Sigmoid colon (tissue), 7 donors: ENCODE measurements around the gene IPMK. TPM values are rescaled to one million over a fixed set of nuclear protein-coding genes. Genes with fewer than 3 reads are reported as not detected.
A peak's percentile ranks its signal among the peaks of the same experiment; 100 is the strongest.

Experiments used
- DNase-seq: peaks from one replicate; pipeline ENCODE4 v3.0.0-alpha.2; 2019
- H3K27ac ChIP-seq, 4 donors: fragments of 200-600 bp; sonication (generic); one replicate each; pipeline ENCODE4 v1.5.1; 2016 to 2019; ENCODE audit warnings: mild to moderate bottlenecking in 1 of 4
- H3K27me3 ChIP-seq, 3 donors: fragments of 200-600 bp; sonication (generic); one replicate each; pipeline ENCODE4 v1.5.1; 2019; ENCODE audit warnings: mild to moderate bottlenecking in 1 of 3
- H3K36me3 ChIP-seq, 4 donors: fragments of 200-600 bp; sonication (generic); one replicate each; pipeline ENCODE4 v1.5.1; 2016 to 2019
- H3K4me1 ChIP-seq, 4 donors: fragments of 200-600 bp; sonication (generic); one replicate each; pipeline ENCODE4 v1.5.1; 2017 to 2019
- H3K4me3 ChIP-seq, 4 donors: fragments of 200-600 bp; sonication (generic); one replicate each; pipeline ENCODE4 v1.5.1; 2017 to 2019; ENCODE audit warnings: mild to moderate bottlenecking in 2 of 4, moderate library complexity in 1 of 4
- H3K9me3 ChIP-seq, 4 donors: fragments of 200-600 bp in 3 of 4; sonication (generic) in 3 of 4; one replicate each; pipeline versions ENCODE4 v1.5.1 to v1.6.1; 2013 to 2019
- EP300 ChIP-seq, 4 donors: sonication (generic); formaldehyde crosslinking; IDR thresholded peaks; one replicate each; pipeline ENCODE4 v1.6.1; 2017; ENCODE audit warnings: antibody characterized with exemption in 4 of 4
- POLR2A ChIP-seq, 2 donors: fragments of 450-650 bp; IDR thresholded peaks; one replicate each; pipeline ENCODE4 v1.6.1; 2016; ENCODE audit warnings: antibody characterized with exemption in 2 of 2, mild to moderate bottlenecking in 2 of 2, moderate library complexity in 2 of 2
- POLR2AphosphoS5 ChIP-seq, 4 donors: sonication (generic); formaldehyde crosslinking; IDR thresholded peaks; one replicate each; pipeline ENCODE4 v1.6.1; 2017; ENCODE audit warnings: antibody characterized with exemption in 4 of 4
- WGBS, 2 donors: extraction: QIAGEN DNeasy Blood & Tissue Kit; methylation state at CpG; one replicate each; pipeline ENCODE4 v1.1.7; 2013; 5-methylcytosine and 5-hydroxymethylcytosine counted together
- intact Hi-C: fragments of 100-400 bp; cut with DNase I; formaldehyde crosslinking; loops from one replicate; pipeline ENCODE4 v1.15.1; 2023
- polyA plus RNA-seq, 3 donors: library from polyadenylated mRNA; stranded (reverse); fragments of 200-250 nt; gene quantifications; one replicate each; pipeline ENCODE4 v1.2.3, GENCODE V29; 2013
- total RNA-seq, 4 donors: library from RNA; depleted of rRNA; stranded (reverse); fragments of >200 nt; gene quantifications; one replicate each; pipeline ENCODE4 v1.1.0, GENCODE V29; 2016
- TF ChIP-seq, protein P1 (sequence below), 4 experiments: fragments of 450-650 bp in 3 of 4; fragments of 200-600 bp in 1 of 4; IDR thresholded peaks; one replicate each; pipeline ENCODE4 v1.5.1; 2016 to 2019; ENCODE audit warnings: antibody characterized with exemption in 4 of 4, mild to moderate bottlenecking in 3 of 4, moderate library complexity in 2 of 4
- donor health status: healthy with polysubstance abuse.
- donor health status: Bipolar disorder and iron deficiency.
- donor health status: healthy.

The IPMK gene
- total and polyA plus RNA-seq, 7 donors: 4.6 to 9.0 (median 5.5) TPM

DNA sequence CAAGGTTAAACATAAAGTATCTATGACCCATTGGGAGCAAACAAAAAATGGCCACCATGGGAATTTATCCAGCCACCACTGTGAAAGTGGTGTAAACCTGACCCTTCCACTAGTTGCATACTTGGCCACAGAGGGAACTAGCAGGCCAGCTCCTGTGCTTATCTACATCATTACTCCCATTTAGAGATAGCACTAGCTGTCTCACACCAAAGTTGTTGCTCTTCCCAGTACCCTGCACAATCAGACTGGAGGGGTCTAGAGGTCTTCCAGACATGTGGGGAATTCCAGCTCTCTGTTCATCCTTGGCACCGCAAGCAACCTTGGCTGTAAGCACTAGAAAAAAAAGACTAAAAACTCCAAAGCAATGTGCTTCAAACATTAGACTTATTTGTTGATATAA, 113.9 kb downstream of the IPMK start:
- TF ChIP-seq EP300 (IDR thresholded peaks at IDR 0.05) (no peak), POLR2AphosphoS5 (IDR thresholded peaks at IDR 0.05) (no peak), POLR2A (IDR thresholded peaks at IDR 0.05) (no peak)
- TF ChIP-seq, protein P1, sequence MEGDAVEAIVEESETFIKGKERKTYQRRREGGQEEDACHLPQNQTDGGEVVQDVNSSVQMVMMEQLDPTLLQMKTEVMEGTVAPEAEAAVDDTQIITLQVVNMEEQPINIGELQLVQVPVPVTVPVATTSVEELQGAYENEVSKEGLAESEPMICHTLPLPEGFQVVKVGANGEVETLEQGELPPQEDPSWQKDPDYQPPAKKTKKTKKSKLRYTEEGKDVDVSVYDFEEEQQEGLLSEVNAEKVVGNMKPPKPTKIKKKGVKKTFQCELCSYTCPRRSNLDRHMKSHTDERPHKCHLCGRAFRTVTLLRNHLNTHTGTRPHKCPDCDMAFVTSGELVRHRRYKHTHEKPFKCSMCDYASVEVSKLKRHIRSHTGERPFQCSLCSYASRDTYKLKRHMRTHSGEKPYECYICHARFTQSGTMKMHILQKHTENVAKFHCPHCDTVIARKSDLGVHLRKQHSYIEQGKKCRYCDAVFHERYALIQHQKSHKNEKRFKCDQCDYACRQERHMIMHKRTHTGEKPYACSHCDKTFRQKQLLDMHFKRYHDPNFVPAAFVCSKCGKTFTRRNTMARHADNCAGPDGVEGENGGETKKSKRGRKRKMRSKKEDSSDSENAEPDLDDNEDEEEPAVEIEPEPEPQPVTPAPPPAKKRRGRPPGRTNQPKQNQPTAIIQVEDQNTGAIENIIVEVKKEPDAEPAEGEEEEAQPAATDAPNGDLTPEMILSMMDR (IDR thresholded peaks at IDR 0.05): no peak
- intact Hi-C loops: no loop called here
- Histone ChIP-seq H3K27me3 (no peaks in the 10 kb centered on the region), H3K36me3 (no peaks in the 10 kb centered on the region), H3K4me3 (no peak overlapping the region), H3K27ac (no peak overlapping the region), H3K9me3 (no peaks in the 10 kb centered on the region), H3K4me1 (no peaks in the 10 kb centered on the region)
- 83 to 94% methylated on average over 1 of the region's 1 CpG for WGBS, 2 donors
- DNase-seq: no peak

DNA sequence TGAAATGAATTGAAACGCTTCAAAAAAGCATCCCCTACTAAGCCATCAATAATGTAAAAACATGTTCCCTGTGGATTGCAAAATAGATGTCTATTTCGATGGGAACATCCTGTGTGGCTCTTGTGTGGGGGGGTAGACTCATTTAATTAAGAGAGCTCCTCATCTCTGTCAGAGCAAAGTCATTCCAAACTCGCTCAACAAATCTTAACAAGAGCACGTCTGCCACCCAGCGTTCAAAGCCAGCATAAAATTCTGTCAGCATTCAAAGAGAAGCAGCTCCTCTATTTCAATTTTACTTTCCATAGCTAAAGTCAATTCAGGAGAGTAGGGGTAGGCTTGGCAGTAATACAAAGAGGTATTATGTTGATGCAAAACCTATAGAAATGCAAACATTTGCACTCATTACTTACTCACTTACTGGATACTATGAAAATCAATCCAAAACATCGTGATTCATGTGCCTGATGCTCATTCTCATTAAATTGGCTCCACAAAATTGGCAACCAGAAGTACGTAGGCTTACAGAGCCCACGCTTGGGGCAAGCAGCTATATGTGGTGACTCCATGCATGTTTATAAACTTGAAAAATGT, 114.9 kb downstream of the IPMK start:
- TF ChIP-seq POLR2AphosphoS5 (IDR thresholded peaks at IDR 0.05) (no peak), EP300 (IDR thresholded peaks at IDR 0.05) (no peak), POLR2A (IDR thresholded peaks at IDR 0.05) (no peak)
- TF ChIP-seq, protein P1 (IDR thresholded peaks at IDR 0.05): peak in 2 of 4 experiments; percentile 16 to 31
- Histone ChIP-seq H3K36me3 (no peaks in the 10 kb centered on the region), H3K9me3 (no peaks in the 10 kb centered on the region), H3K4me3 (no peak overlapping the region), H3K27ac (no peak overlapping the region), H3K4me1 (no peaks in the 10 kb centered on the region), H3K27me3 (no peaks in the 10 kb centered on the region)
- WGBS, 2 donors: 28 to 32% methylated on average over 8 of the region's 8 CpGs
- intact Hi-C loops: no loop called here
- no peak for DNase-seq

DNA sequence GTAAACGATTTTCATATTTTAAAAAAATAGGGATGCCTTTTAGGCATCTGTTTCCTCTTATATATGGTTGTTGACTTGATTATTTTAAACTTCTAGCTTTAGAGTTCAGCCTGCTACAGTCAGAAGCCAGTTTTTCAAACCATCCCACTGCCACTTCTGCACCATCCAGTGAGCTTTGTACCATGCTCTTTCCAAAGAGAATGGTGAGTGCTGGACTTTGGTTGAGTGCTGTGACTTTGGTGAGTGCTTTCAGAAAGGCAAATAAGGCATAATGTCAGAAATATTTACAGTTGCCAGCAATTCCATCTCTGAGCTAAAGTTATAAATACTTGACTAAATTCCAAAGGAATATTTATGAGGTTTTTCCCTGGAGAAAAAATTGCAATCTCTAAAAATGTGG, 117.4 kb downstream of the IPMK start:
- Histone ChIP-seq H3K4me3 (no peak overlapping the region), H3K27ac (no peak overlapping the region), H3K27me3 (no peaks in the 10 kb centered on the region), H3K36me3 (no peaks in the 10 kb centered on the region), H3K4me1 (no peaks in the 10 kb centered on the region), H3K9me3 (no peaks in the 10 kb centered on the region)
- intact Hi-C loops: no loop called here
- no peak for DNase-seq
- WGBS, 2 donors: 59 to 65% methylated on average over 1 of the region's 1 CpG
- TF ChIP-seq POLR2A (IDR thresholded peaks at IDR 0.05) (no peak), EP300 (IDR thresholded peaks at IDR 0.05) (no peak), POLR2AphosphoS5 (IDR thresholded peaks at IDR 0.05) (no peak)
- TF ChIP-seq, protein P1 (IDR thresholded peaks at IDR 0.05): no peak

DNA sequence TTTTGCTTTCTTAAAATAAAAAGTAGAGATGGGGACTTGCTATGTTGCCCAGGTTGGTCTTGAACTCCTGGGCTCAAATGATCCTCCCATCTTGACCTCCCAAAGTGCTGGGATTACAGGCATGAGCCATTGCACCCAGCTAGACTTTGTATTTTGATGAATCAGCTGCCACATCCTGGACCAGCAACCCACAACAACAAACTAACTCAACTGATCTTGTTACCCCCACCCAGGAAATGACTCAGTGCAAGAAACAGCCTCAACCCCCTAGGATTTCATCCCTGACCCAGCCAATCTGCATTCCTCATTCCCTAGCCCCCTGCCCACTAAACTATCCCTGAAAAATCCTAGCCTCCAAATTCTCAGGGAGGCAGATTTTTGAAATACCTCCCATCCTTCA, 123.8 kb downstream of the IPMK start:
- intact Hi-C loops: no loop called here
- no peak overlapping the region for H3K27ac ChIP-seq

More for the DNA sequence above, 123.8 kb downstream of the IPMK start:
- TF ChIP-seq EP300 (IDR thresholded peaks at IDR 0.05): no peak
- DNase-seq: no peak
- Histone ChIP-seq H3K4me1 (no peaks in the 10 kb centered on the region), H3K9me3 (no peaks in the 10 kb centered on the region), H3K36me3 (no peaks in the 10 kb centered on the region), H3K27me3 (no peaks in the 10 kb centered on the region), H3K4me3 (no peak overlapping the region)

Other genes starting within 250 kb of the IPMK start
- gene CISD1, start 1.3 kb upstream of the IPMK start, total RNA-seq: 10 to 100 TPM; 22.1 to 34.9 (median 25.9) TPM
- 10 to 100 TPM; 31.2 to 56.6 (median 41.9) TPM for gene CISD1, start 1.3 kb upstream of the IPMK start, polyA plus RNA-seq
- gene UBE2D1, start 67.1 kb upstream of the IPMK start, total RNA-seq: 10 to 100 TPM; 17.6 to 21.9 (median 20.3) TPM
- gene UBE2D1, start 67.1 kb upstream of the IPMK start, polyA plus RNA-seq: 10 to 100 TPM; 11.5 to 21.0 (median 19.2) TPM
- gene TFAM, start 117.5 kb upstream of the IPMK start, total RNA-seq: 10 to 100 TPM; 10.8 to 27.1 (median 20.1) TPM
- gene TFAM, start 117.5 kb upstream of the IPMK start, polyA plus RNA-seq: 10 to 100 TPM; 14.4 to 24.3 (median 22.2) TPM
- gene BICC1, start 245.0 kb upstream of the IPMK start, total RNA-seq: 10 to 100 TPM in 3 of 4 donors, 1 to 10 TPM in 1; 7.9 to 17.3 (median 13.7) TPM
- 1 to 10 TPM in 2 of 3 donors, under 1 TPM in 1; 0.46 to 1.8 (median 1.8) TPM for gene BICC1, start 245.0 kb upstream of the IPMK start, polyA plus RNA-seq